IMR-90 (cell line): ENCODE measurements around the gene ME3.

Source experiments
- CHD1 ChIP-seq: IDR thresholded peaks from 2 replicates; pipeline ENCODE4 v1.6.1; 2012; ENCODE audit warnings: low read depth, low read length, improper control_type of control experiment
- MXI1 ChIP-seq: IDR thresholded peaks from 2 replicates; pipeline ENCODE4 v1.6.1; 2012; ENCODE audit warnings: low read depth, mild to moderate bottlenecking, low read length, moderate library complexity, borderline replicate concordance
- POLR2A ChIP-seq: IDR thresholded peaks from 2 replicates; pipeline ENCODE4 v1.6.1; 2012; ENCODE audit warnings: mild to moderate bottlenecking, low read depth, low read length
- RAD21 ChIP-seq: IDR thresholded peaks from 2 replicates; pipeline ENCODE4 v1.6.1; 2012; ENCODE audit warnings: low read length, improper control_type of control experiment
- SMC3 ChIP-seq: fragments of 150-350 bp; IDR thresholded peaks from 2 replicates; pipeline ENCODE4 v1.6.1; 2016; ENCODE audit warnings: low read depth, mild to moderate bottlenecking, antibody characterized with exemption, low read length, moderate library complexity
- TF ChIP-seq, protein P1 (sequence below): conservative IDR thresholded peaks from 2 replicates; pipeline ENCODE4 v1.5.1; 2012; ENCODE audit warnings: mild to moderate bottlenecking, low read depth, low read length, improper control_type of control experiment

DNA sequence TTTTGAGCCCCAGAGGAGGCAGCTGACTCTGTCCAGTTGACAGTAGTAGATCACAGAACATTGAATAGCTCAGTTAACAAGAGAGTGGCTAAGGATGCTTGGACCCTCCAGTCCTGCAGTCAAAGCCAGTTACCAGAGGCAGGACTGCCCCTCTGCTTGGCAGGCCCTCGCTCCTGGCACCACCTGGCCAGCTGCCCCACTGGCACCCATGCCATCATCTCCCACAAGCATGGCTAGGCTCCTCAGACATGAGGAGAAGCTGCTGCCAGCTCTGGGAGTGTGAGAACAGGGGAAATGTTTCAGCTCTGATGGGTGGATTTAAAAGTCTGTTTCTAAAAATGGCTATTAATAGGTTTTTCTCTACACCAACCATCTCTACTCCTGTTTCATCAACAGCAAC lies 13.9 kb downstream of the ME3 start:
- TF ChIP-seq, protein P1, sequence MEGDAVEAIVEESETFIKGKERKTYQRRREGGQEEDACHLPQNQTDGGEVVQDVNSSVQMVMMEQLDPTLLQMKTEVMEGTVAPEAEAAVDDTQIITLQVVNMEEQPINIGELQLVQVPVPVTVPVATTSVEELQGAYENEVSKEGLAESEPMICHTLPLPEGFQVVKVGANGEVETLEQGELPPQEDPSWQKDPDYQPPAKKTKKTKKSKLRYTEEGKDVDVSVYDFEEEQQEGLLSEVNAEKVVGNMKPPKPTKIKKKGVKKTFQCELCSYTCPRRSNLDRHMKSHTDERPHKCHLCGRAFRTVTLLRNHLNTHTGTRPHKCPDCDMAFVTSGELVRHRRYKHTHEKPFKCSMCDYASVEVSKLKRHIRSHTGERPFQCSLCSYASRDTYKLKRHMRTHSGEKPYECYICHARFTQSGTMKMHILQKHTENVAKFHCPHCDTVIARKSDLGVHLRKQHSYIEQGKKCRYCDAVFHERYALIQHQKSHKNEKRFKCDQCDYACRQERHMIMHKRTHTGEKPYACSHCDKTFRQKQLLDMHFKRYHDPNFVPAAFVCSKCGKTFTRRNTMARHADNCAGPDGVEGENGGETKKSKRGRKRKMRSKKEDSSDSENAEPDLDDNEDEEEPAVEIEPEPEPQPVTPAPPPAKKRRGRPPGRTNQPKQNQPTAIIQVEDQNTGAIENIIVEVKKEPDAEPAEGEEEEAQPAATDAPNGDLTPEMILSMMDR, result no peak
- no peak for TF ChIP-seq POLR2A
- no peak for TF ChIP-seq CHD1
- TF ChIP-seq SMC3, result no peak
- no peak for TF ChIP-seq RAD21
- no peak for TF ChIP-seq MXI1
